ENCODE data around the gene MREG. TPM values are rescaled to one million over a fixed set of nuclear protein-coding genes. Genes with fewer than 3 reads are reported as not detected.

Gene MREG
- total and polyA plus RNA-seq, 10 of the 15 experiments (the other 5 are each of a cell fraction or from before 2014, with no cell fraction given) = 6.9 to 45.0 (median 28.5) TPM

GRCh38 chr2:215911301-215912085 is 101.9 kb downstream of the MREG start (continued):
- no peak for TF ChIP-seq E4F1 (IDR thresholded peaks at IDR 0.05; ENCODE audit: borderline replicate concordance, partially characterized antibody)

GRCh38 chr2:215910180-215910579 is 103.2 kb downstream of the MREG start:
- ChIA-PET RAD21 (ENCODE audit: unreplicated experiment) (interaction anchor here (1.1 kb wide), 1 partner anchor 25 kb away, joined by 3 read pairs; no protein-coding TSS in a partner anchor), CTCF (interaction anchor here (4.8 kb wide), 1 partner anchor 8 kb away, joined by 16 read pairs; no protein-coding TSS in a partner anchor), POLR2A (interaction anchor here (0.7 kb wide), 1 partner anchor 69 kb away, joined by 5 read pairs; no protein-coding TSS in a partner anchor), SMC1A (ENCODE audit: uncharacterized antibody, unreplicated experiment) (interaction anchor here (1.3 to 15.1 kb wide), 6 partner anchors 9 to 234 kb away, joined by 4 to 185 read pairs (median 7); no protein-coding TSS in a partner anchor)
- Histone ChIP-seq H3K36me3 (ENCODE audit: control insufficient read depth in 2 of 2, insufficient read depth in 2 of 2, low read length in 1 of 2) (no peaks in the 10 kb centered on the region), H3K9ac (ENCODE audit: control insufficient read depth, insufficient read depth, low read length) (no peak overlapping the region), H3K27me3 (replicated peaks in 1 of 2; ENCODE audit: control insufficient read depth in 2 of 2, insufficient read depth in 2 of 2, low read length in 1 of 2) (no peaks in the 10 kb centered on the region), H3K4me3 (no peak overlapping the region), H3K9me3 (replicated peaks; ENCODE audit: control insufficient read depth, insufficient read depth, low read length) (no peaks in the 10 kb centered on the region; the same call in 2 of the 3 replicates), H3K4me2 (ENCODE audit: control insufficient read depth, insufficient read depth) (no peak overlapping the region), H3K4me1 (ENCODE audit: control insufficient read depth, insufficient read depth, low read length) (no peaks in the 10 kb centered on the region), H3K79me2 (ENCODE audit: control insufficient read depth, insufficient read depth, low read length) (no peaks in the 10 kb centered on the region), H2AFZ (ENCODE audit: control insufficient read depth, low read depth, low read length) (no peak overlapping the region), H4K20me1 (ENCODE audit: control insufficient read depth, insufficient read depth) (no peaks in the 10 kb centered on the region), H3K27ac (ENCODE audit: control insufficient read depth, insufficient read depth) (no peak overlapping the region)
- FAIRE-seq (no peak), ATAC-seq (no peak), DNase-seq (ENCODE audit: low read depth, low spot score) (no peak)
- BruUV-seq (replicated peaks) = no TSS peak
- in situ Hi-C loops (cut with MboI) = loop anchor here (25.0 kb wide), 1 partner anchor 448 kb away; no protein-coding TSS in a partner anchor
- intact Hi-C loops (cut with micrococcal nuclease; ENCODE audit: unreplicated experiment) = no loop called here
- TF ChIP-seq SREBF1 (IDR thresholded peaks at IDR 0.05; ENCODE audit: low read length) (no peak), IRF4 (IDR thresholded peaks at IDR 0.05; ENCODE audit: low read depth, low read length) (no peak), RB1 (IDR thresholded peaks at IDR 0.05; ENCODE audit: borderline replicate concordance) (no peak), NKRF (conservative IDR thresholded peaks at IDR 0.05) (no peak), CREB1 (IDR thresholded peaks at IDR 0.05; ENCODE audit: low read depth) (no peak), BMI1 (IDR thresholded peaks at IDR 0.05; ENCODE audit: borderline replicate concordance) (no peak), SREBF2 (IDR thresholded peaks at IDR 0.05; ENCODE audit: low read length) (no peak), NFYA (IDR thresholded peaks at IDR 0.05; ENCODE audit: borderline replicate concordance, low read depth, low read length) (no peak), E4F1 (IDR thresholded peaks at IDR 0.05; ENCODE audit: borderline replicate concordance, partially characterized antibody) (no peak), USF1 (IDR thresholded peaks at IDR 0.05; ENCODE audit: borderline replicate concordance, extremely low read length, insufficient read depth, low read depth, low read length) (no peak), SMAD5 (IDR thresholded peaks at IDR 0.05; ENCODE audit: low read depth) (no peak), ATF7 (IDR thresholded peaks at IDR 0.05; ENCODE audit: low read depth) (no peak)
